GM21423 (cell line): ENCODE results near the gene P2RY8.

Experiments
- ATAC-seq: cut with Tn5 transposase; IDR thresholded peaks from one replicate; pipeline ENCODE4 v1.9.1; 2021; ENCODE audit warnings: mild to moderate bottlenecking, moderate library complexity; ENCODE audit not compliant: unreplicated experiment

Gene P2RY8

DNA sequence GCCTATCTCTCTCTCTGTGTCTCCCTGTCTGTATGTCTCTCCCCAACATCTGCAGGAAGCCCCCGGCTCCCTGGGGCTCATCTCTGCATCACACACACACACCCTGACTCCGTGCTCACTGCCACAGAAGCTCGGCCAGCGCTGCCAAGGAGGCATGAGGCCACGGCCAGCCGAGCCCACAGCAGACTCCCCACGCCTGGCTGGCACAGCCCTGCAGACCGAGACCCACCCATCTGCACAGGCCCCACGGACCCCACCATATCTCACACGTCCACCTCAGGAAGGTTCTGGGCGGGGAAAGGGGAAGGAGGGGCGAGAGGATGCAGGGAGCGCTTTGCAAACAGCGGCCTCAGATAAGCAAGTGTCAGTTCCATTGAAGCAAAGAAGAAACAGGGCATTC is 116.6 kb downstream of the P2RY8 start:
- ATAC-seq, result no peak

GRCh38 chrX:1419545-1420355 is 117.2 kb downstream of the P2RY8 start:
- no peak for ATAC-seq

- no peak for ATAC-seq
These were observed 118.0 kb downstream of the P2RY8 start for GRCh38 chrX:1418901-1419544.

- no peak for ATAC-seq
These were observed 118.8 kb downstream of the P2RY8 start for GRCh38 chrX:1417921-1418771.

DNA sequence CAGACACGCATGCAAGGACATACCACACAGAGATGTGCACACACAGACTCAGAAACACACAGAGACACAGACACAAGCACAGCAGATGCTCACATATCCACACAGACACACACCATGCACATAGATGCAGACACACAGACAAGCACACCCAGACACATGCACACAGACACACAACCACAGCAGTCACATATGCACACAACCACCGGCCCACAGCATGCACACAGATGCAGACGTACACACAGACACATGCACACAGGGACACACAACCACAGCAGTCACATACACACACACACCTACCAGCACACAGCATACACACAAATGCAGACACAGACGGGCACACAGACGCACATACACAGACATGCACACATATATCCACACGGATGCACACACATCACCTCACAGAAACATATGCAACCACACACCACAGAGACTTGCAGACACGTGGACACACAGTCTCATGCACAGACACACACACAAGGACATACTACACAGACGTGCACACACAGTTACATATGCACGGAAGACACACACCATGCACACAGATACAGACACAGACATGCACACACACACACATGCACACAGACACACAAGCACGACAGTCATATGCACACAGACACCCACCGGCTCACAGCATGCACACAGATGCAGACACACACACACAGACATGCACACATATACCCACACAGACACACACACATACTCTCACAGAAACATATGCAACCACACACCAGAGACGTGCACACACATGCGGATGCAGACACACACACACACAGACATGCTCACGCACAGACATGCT is 119.8 kb downstream of the P2RY8 start:
- ATAC-seq, result no peak

GRCh38 chrX:1416327-1416784 is 120.6 kb downstream of the P2RY8 start:
- ATAC-seq, result no peak
